GM19035 (cell line): Measurements from ENCODE around the gene MTA2.

Experiments used
- ATAC-seq: cut with Tn5 transposase; IDR thresholded peaks from one replicate; pipeline ENCODE4 v1.9.1; 2021; ENCODE audit not compliant: unreplicated experiment

The MTA2 gene

DNA sequence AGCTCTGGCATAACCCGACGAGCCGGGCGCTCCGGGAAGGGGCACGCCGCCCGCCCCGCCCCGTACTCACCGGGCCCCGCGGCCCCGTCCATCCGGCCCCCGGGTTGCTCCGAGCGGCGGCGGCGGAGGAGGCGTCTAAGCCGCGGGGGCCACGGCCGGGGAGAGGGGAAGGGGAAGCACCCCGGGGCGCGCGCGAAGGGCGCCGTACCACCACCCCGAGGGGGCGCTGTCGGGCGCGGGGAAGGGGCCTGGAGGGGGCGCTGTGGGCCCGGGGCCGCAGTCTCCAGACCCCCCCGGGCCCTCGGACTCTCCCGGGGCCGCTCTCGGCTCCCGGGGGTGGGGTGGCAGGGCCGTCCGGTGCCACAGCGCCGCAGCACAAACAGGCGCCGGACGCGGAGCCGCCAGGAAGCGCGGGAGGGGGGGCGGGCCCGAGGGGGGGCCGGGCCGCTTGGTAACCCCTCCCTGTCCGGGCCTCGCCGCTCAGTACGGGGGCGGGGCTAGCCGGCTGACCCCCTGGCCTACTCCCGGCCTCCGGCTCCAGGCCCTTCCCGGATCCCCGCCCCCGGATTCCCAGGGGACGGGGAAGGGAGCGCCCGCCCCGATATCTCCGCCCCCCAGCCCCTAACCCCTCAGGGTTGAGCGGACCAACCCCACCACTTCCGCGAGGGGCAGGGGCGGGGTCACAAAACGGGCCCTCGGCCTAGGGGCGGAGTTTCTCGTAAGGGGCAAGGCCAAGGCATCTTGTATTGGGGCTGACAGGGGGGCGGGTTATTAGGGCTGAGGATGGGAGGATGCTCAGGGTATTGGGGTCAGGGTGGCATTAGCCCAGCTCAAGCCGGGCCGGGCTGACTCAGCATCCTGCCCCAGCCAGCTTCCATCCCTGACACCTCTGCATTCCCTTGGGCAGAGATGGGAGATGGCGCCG, 11.0 kb upstream of the MTA2 start, which contains the start of the genes EML3 and ROM1:
Gene EML3 (minus strand): TSS at position 410 of the 925 bp plus-strand sequence. CDS start 318 bp downstream, at position 92.
Gene ROM1 (plus strand): TSS at position 892 of the 925 bp plus-strand sequence. CDS start 25 bp downstream, at position 917.
- ATAC-seq, result peak; percentile 71

GRCh38 chr11:62611705-62612365, 10.2 kb upstream of the MTA2 start:
- ATAC-seq, result peak; percentile 1

GRCh38 chr11:62610814-62611704, 9.4 kb upstream of the MTA2 start:
- no peak for ATAC-seq

GRCh38 chr11:62610403-62610802, 8.7 kb upstream of the MTA2 start:
- ATAC-seq, result no peak

DNA sequence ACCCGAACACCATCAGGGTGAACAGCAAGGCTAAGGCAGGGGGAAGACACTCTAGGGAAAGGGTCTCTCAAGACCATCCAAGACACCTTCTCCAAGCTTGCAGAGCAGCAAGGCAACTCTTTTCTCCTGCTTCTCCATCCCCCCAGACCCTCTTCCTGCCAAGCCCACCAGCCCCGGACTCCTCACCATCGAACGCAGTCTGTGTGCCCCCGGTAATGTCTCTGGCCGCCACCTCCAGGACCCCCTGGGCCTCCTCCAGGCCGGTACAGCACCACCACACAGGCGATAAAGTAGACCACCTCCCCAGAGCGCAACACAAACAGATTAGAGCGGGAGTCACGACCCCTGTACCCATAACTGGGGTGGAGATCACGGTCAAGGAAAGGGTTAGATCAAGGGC, 7.1 kb upstream of the MTA2 start:
- no peak for ATAC-seq

GRCh38 chr11:62607714-62608113, 6.0 kb upstream of the MTA2 start:
- no peak for ATAC-seq

GRCh38 chr11:62605902-62606301, 4.2 kb upstream of the MTA2 start:
- no peak for ATAC-seq

DNA sequence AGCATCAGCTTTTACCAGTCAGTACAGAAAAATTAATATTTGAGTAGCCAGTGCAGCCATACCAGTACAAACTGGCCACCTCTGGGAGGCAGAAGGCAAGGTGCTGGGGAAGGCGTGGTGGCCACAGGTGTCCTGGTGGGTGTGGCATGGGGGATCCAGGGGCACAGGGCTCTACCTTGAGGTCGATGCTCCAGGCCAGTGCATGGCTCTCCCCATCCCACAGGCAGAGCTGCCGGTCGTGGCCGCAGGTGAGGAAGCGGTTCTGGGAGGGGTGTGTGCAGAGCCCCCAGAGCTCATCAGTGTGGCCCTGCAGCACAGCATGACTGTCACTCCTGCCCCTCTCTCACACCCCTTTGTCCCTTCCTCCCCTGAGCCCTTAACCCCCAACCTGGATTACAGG, 3.8 kb upstream of the MTA2 start:
- no peak for ATAC-seq

GRCh38 chr11:62604460-62605120, 2.9 kb upstream of the MTA2 start:
- no peak for ATAC-seq

GRCh38 chr11:62603776-62604299, 2.2 kb upstream of the MTA2 start:
- ATAC-seq, result no peak

- no peak for ATAC-seq
Measured at GRCh38 chr11:62603072-62603408, 1.4 kb upstream of the MTA2 start.

- ATAC-seq, result no peak
Measured at GRCh38 chr11:62602141-62603071, 741 bp upstream of the MTA2 start.

- no peak for ATAC-seq
Measured at GRCh38 chr11:62601122-62601371, 618 bp downstream of the MTA2 start.

- no peak for ATAC-seq
Measured at GRCh38 chr11:62600367-62601121, 1.1 kb downstream of the MTA2 start.

GRCh38 chr11:62599901-62600300, 1.8 kb downstream of the MTA2 start:
- ATAC-seq, result no peak

- peak; percentile 54 for ATAC-seq
Measured at GRCh38 chr11:62599069-62599696, 2.5 kb downstream of the MTA2 start.

DNA sequence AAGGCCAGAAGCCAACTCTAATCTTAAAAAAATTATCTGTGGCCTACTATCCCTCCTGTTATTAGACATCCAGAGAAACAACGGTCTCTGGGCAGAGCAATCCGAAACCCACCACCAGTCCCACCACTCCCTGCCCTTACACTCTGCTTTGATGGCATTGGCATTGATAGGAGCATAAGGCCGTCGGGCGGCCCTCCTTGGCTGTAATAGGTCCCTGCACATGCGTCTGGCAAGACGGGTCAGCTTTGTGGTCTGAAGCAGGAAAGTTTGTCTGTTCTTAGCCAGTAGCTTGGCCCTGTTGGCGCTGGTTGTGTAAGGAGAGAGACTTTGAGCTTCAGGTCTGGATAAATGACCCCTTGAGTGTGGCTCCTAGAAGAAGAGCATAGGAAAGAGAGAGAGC, 6.5 kb downstream of the MTA2 start:
- no peak for ATAC-seq

GRCh38 chr11:62593434-62594044, 8.1 kb downstream of the MTA2 start:
- no peak for ATAC-seq
